Small intestine (tissue), 7 donors: ENCODE data around the gene AK2. TPM values are rescaled to one million over a fixed set of nuclear protein-coding genes. Genes with fewer than 3 reads are reported as not detected.
"Not testable (repeated sequence)": the region's sequence is repeated elsewhere in the genome, so short reads cannot be mapped to it uniquely, and the experiment has no call there.

Experiments used
- DNase-seq, 2 donors: peaks; one replicate each; pipeline versions ENCODE4 v3.0.0 to v3.0.0-alpha.2; 2013
- FAIRE-seq: peaks from 2 replicates; lab custom pipeline; 2012; peaks lifted over from hg19 to GRCh38; lab: Jason Lieb, UNC
- H3K27ac ChIP-seq, 3 donors: one replicate each; pipeline ENCODE4 v1.5.1; 2013; ENCODE audit warnings: low read length in 2 of 3, mild to moderate bottlenecking in 2 of 3, control low read depth in 1 of 3, inconsistent platforms in 1 of 3, low read depth in 1 of 3, moderate library complexity in 1 of 3
- H3K27me3 ChIP-seq, 3 donors: one replicate each; pipeline ENCODE4 v1.6.1; 2013; ENCODE audit warnings: low read length in 3 of 3, inconsistent platforms in 1 of 3; ENCODE audit not compliant: control insufficient read depth in 3 of 3, insufficient read depth in 3 of 3
- H3K36me3 ChIP-seq, 3 donors: one replicate each; pipeline ENCODE4 v1.6.1; 2013; ENCODE audit warnings: low read length in 3 of 3, inconsistent platforms in 1 of 3, low read depth in 1 of 3, mild to moderate bottlenecking in 1 of 3, moderate library complexity in 1 of 3; ENCODE audit not compliant: control insufficient read depth in 3 of 3, insufficient read depth in 2 of 3
- H3K4me1 ChIP-seq, 3 donors: one replicate each; pipeline ENCODE4 v1.6.1; 2013; ENCODE audit warnings: low read length in 2 of 3, inconsistent platforms in 1 of 3, low read depth in 1 of 3, mild to moderate bottlenecking in 1 of 3, moderate library complexity in 1 of 3; ENCODE audit not compliant: control insufficient read depth in 3 of 3, insufficient read depth in 2 of 3
- H3K4me3 ChIP-seq, 3 donors: one replicate each; pipeline ENCODE4 v1.5.1; 2013; ENCODE audit warnings: low read length in 3 of 3, control low read depth in 1 of 3, inconsistent platforms in 1 of 3, low read depth in 1 of 3, mild to moderate bottlenecking in 1 of 3, moderate library complexity in 1 of 3
- H3K9me3 ChIP-seq, 2 donors: one replicate each; pipeline ENCODE4 v1.6.1; 2013; ENCODE audit warnings: low read depth in 1 of 2, low read length in 1 of 2; ENCODE audit not compliant: control insufficient read depth in 2 of 2, insufficient read depth in 1 of 2
- WGBS, 3 donors: extraction: QIAGEN DNeasy Blood & Tissue Kit; methylation state at CpG; one replicate each; pipeline ENCODE4 v1.1.7; 2013; 5-methylcytosine and 5-hydroxymethylcytosine counted together
- polyA plus RNA-seq, 4 donors: library from polyadenylated mRNA; stranded (reverse) in 3 of 4; unstranded in 1 of 4; fragments of 200-250 nt in 3 of 4; fragments of 120-200 nt in 1 of 4; gene quantifications; one replicate each; pipeline versions ENCODE4 v1.2.1 to v1.2.3, GENCODE V29; 2013
- donor health status: healthy with polysubstance abuse.
- donor health status: control.
- donor health status: control.
- donor health status: Bipolar disorder and iron deficiency.
- donor health status: healthy.

The AK2 gene
- polyA plus RNA-seq, 4 donors: 180 to 210 (median 205) TPM

GRCh38 chr1:33025761-33026160 lies 10.9 kb downstream of the AK2 start:
- H3K4me3 ChIP-seq: no peak overlapping the region
- H3K36me3 ChIP-seq: peaks cover 8 to 34% (median 10%) of the 10 kb centered on the region in 3 donors
- peaks cover 3 to 40% (median 4%) of the 10 kb centered on the region in 3 donors for H3K4me1 ChIP-seq
- no peaks in the 10 kb centered on the region for H3K27me3 ChIP-seq
- no peaks in the 10 kb centered on the region for H3K9me3 ChIP-seq
- 94 to 98% (median 97%) methylated on average over 4 of the region's 4 CpGs for WGBS, 3 donors
- H3K27ac ChIP-seq: no peak overlapping the region
- FAIRE-seq (no peak), DNase-seq (no peak)

- DNase-seq: no peak
- peaks cover 0 to 37% (median 4%) of the 10 kb centered on the region in 3 donors for H3K4me1 ChIP-seq
- H3K9me3 ChIP-seq: no peaks in the 10 kb centered on the region
- peak overlapping the region in 2 of 3 donors; percentile 3 to 15 for H3K27ac ChIP-seq
- 17 to 87% (median 64%) methylated on average over 1 of the region's 1 CpG for WGBS, 3 donors
- no peaks in the 10 kb centered on the region for H3K27me3 ChIP-seq
- H3K4me3 ChIP-seq: no peak overlapping the region
- H3K36me3 ChIP-seq: peaks cover 8 to 37% (median 10%) of the 10 kb centered on the region in 3 donors
- no peak for FAIRE-seq
These were observed 11.5 kb downstream of the AK2 start for GRCh38 chr1:33025180-33025569.

- not testable (repeated sequence) for DNase-seq, FAIRE-seq, H3K4me3 ChIP-seq, H3K27me3 ChIP-seq, H3K9me3 ChIP-seq
- H3K27ac ChIP-seq: peak overlapping the region in 2 of 3 donors; percentile 21 to 49
- H3K4me1 ChIP-seq: peaks cover 0 to 37% (median 4%) of the 10 kb centered on the region in 3 donors
- H3K36me3 ChIP-seq: peaks cover 11 to 32% (median 12%) of the 10 kb centered on the region in 3 donors
- WGBS, 3 donors: 48 to 59% (median 58%) methylated on average over 6 of the region's 6 CpGs
These were observed 12.1 kb downstream of the AK2 start for GRCh38 chr1:33024430-33025179.

- FAIRE-seq (peak; percentile 19), DNase-seq (peak; percentile 89 to 95)
- Histone ChIP-seq H3K4me1 (peaks cover 0 to 37% (median 4%) of the 10 kb centered on the region in 3 donors), H3K36me3 (peaks cover 16 to 33% (median 16%) of the 10 kb centered on the region in 3 donors), H3K9me3 (no peaks in the 10 kb centered on the region), H3K4me3 (peak overlapping the region in 1 of 3 donors; percentile 3), H3K27me3 (no peaks in the 10 kb centered on the region), H3K27ac (peak overlapping the region; percentile 55 to 73 (median 63))
These were observed 14.0 kb downstream of the AK2 start for GRCh38 chr1:33022650-33023200.

- peak; percentile 72 to 88 for DNase-seq
- Histone ChIP-seq H3K4me3 (no peak overlapping the region), H3K27me3 (no peaks in the 10 kb centered on the region), H3K27ac (peak overlapping the region; percentile 40 to 73 (median 59)), H3K4me1 (peaks cover 0 to 37% (median 4%) of the 10 kb centered on the region in 3 donors), H3K36me3 (peaks cover 18 to 39% (median 22%) of the 10 kb centered on the region in 3 donors), H3K9me3 (no peaks in the 10 kb centered on the region)
- no peak for FAIRE-seq
- 48 to 76% (median 62%) methylated on average over 4 of the region's 4 CpGs for WGBS, 3 donors
These were observed 14.9 kb downstream of the AK2 start for GRCh38 chr1:33021567-33022431.

GRCh38 chr1:33018112-33018511 lies 18.6 kb downstream of the AK2 start:
- no peaks in the 10 kb centered on the region for H3K27me3 ChIP-seq
- DNase-seq: no peak
- FAIRE-seq: no peak
- peaks cover 0 to 29% (median 0%) of the 10 kb centered on the region in 3 donors for H3K4me1 ChIP-seq
- no peak overlapping the region for H3K4me3 ChIP-seq
- no peak overlapping the region for H3K27ac ChIP-seq
- 82 to 94% (median 88%) methylated on average over 3 of the region's 3 CpGs for WGBS, 3 donors
- peaks cover 28 to 42% (median 30%) of the 10 kb centered on the region in 3 donors for H3K36me3 ChIP-seq
- no peaks in the 10 kb centered on the region for H3K9me3 ChIP-seq

GRCh38 chr1:33017175-33017574 lies 19.5 kb downstream of the AK2 start:
- H3K9me3 ChIP-seq: no peaks in the 10 kb centered on the region
- no peak for FAIRE-seq
- no peaks in the 10 kb centered on the region for H3K27me3 ChIP-seq
- H3K4me3 ChIP-seq: no peak overlapping the region
- H3K36me3 ChIP-seq: peaks cover 30 to 49% (median 36%) of the 10 kb centered on the region in 3 donors
- 93 to 97% (median 95%) methylated on average over 2 of the region's 2 CpGs for WGBS, 3 donors
- peaks cover 0 to 21% (median 0%) of the 10 kb centered on the region in 3 donors for H3K4me1 ChIP-seq
- no peak for DNase-seq
- no peak overlapping the region for H3K27ac ChIP-seq

GRCh38 chr1:33015216-33015615 lies 21.5 kb downstream of the AK2 start:
- H3K27me3 ChIP-seq: no peaks in the 10 kb centered on the region
- no peak overlapping the region for H3K27ac ChIP-seq
- FAIRE-seq (no peak), DNase-seq (no peak)
- WGBS, 3 donors: 91 to 95% (median 93%) methylated on average over 2 of the region's 2 CpGs
- no peak overlapping the region for H3K4me3 ChIP-seq
- H3K36me3 ChIP-seq: peaks cover 25 to 46% (median 36%) of the 10 kb centered on the region in 3 donors
- no peaks in the 10 kb centered on the region for H3K9me3 ChIP-seq
- H3K4me1 ChIP-seq: peaks cover 0 to 9% (median 3%) of the 10 kb centered on the region in 3 donors
